ENCODE data around the gene PRR4.

DNA sequence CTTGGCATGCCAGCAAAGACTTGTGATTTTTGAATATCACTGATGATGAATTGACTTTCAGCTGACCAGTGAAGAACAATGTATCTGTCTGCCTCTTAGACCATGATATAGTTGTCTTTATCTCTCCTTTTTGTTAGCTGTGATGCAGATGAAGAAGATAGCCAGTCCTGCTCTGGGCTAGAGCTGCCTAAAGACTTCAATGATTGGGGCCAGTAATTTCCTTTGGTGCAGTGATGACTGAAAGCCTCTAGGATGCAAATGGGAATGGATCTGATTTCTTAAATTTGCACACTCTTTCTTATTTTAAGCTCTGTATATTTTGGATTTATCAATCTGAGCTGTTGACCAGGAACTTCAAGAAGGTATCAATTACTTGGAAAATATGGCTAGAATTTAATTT, 39.2 kb downstream of the PRR4 start, which contains the start of gene TAS2R9:
- TF ChIP-seq, protein P1, sequence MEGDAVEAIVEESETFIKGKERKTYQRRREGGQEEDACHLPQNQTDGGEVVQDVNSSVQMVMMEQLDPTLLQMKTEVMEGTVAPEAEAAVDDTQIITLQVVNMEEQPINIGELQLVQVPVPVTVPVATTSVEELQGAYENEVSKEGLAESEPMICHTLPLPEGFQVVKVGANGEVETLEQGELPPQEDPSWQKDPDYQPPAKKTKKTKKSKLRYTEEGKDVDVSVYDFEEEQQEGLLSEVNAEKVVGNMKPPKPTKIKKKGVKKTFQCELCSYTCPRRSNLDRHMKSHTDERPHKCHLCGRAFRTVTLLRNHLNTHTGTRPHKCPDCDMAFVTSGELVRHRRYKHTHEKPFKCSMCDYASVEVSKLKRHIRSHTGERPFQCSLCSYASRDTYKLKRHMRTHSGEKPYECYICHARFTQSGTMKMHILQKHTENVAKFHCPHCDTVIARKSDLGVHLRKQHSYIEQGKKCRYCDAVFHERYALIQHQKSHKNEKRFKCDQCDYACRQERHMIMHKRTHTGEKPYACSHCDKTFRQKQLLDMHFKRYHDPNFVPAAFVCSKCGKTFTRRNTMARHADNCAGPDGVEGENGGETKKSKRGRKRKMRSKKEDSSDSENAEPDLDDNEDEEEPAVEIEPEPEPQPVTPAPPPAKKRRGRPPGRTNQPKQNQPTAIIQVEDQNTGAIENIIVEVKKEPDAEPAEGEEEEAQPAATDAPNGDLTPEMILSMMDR (IDR thresholded peaks at IDR 0.05): no peak
- TF ChIP-seq POLR2A (IDR thresholded peaks at IDR 0.05): no peak
